C1 segment of cervical spinal cord (tissue), 14 donors: ENCODE data around the gene FLYWCH2.

Experiments used
- DNase-seq, 14 donors: peaks; one replicate each; lab custom pipeline; 2025; lab: John Stamatoyannopoulos, UW

FLYWCH2 gene

DNA sequence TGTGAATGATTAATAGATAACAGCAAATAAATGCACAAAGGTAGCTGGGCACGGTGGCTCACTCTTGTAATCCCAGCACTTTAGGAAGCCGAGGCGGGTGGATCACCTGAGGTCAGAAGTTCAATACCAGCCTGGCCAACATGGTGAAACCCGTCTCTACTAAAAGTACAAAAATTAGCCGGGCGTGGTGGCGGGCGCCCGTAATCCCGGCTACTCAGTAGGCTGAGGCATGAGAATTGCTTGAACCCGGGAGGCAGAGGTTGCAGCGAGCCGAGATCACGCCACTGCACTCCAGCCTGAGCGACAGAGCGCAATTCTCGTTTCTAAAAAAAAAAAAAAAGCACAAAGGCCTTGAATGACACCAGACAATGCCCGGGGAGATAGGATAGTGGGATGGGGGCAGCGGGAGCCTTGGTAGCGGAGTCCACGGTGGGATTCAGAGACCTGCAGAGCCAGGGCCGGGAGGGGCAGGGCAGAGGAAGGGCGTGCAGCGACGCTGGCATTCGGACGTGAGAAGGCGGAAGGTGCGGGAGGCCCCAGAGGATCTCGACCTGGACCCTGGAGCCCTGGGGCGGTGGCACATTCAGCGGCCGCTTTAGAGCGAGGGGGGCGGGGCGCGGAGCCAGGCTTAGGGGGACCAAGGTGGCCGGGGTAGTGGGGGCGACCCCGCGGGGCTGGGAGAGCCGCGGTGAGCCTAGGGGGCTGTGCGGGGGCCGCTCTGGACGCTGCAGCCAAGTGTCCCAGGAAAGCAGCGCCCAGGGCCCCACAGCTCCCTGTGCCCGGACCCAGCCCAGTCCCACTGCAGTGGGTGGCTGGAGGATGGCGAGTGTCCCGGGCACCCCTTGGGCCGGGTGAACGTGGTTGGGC, 999 bp upstream of the FLYWCH2 start:
- DNase-seq, result no peak

- peak in 6 of 14 donors; percentile 26 to 69 (median 38) for DNase-seq
These were observed 468 bp downstream of the FLYWCH2 start for GRCh38 chr16:2883458-2883908.

- DNase-seq, result no peak
These were observed 1.0 kb downstream of the FLYWCH2 start for GRCh38 chr16:2884041-2884451.

GRCh38 chr16:2894231-2894630, 11.2 kb downstream of the FLYWCH2 start:
- DNase-seq, result no peak

GRCh38 chr16:2895813-2896212, 12.8 kb downstream of the FLYWCH2 start:
- DNase-seq, result no peak

- DNase-seq, result no peak
These were observed 13.5 kb downstream of the FLYWCH2 start for GRCh38 chr16:2896480-2897010.

- no peak for DNase-seq
These were observed 14.1 kb downstream of the FLYWCH2 start for GRCh38 chr16:2897110-2897509.

DNA sequence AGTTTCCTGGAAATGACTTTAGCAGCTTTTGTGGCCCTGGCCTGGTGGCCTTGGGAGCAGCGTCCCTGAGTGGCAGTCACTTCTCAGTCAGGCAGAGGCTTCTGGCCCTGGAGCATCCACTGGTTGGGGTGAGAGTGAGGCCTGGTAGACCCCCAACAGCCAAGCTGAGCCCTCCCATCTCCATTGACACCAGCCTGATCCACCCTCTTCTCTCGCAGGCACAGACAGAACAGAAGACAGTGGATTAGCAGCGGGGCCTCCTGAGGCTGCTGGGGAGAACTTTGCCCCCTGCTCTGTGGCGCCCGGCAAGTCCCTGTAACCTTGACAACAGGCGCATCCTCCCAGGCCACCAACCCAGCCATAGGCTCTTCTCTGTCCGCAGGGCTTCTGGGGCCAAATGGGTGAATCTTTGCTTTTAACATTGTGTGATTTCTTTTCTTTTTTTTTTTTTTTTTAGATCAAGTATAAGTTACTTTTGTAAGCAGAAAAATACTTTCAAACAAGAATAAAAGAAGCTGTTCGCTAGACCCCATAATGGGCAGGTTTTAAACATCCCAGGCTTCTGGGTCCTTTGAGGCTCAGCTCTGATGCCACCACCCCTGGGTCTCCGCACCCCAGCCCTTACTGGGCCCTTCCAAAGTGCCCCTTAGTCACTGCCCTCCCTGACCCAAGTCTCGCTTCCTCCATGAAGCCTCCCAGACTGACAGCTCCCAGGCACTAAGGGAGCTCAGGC, 16.0 kb downstream of the FLYWCH2 start:
- DNase-seq, result no peak

DNA sequence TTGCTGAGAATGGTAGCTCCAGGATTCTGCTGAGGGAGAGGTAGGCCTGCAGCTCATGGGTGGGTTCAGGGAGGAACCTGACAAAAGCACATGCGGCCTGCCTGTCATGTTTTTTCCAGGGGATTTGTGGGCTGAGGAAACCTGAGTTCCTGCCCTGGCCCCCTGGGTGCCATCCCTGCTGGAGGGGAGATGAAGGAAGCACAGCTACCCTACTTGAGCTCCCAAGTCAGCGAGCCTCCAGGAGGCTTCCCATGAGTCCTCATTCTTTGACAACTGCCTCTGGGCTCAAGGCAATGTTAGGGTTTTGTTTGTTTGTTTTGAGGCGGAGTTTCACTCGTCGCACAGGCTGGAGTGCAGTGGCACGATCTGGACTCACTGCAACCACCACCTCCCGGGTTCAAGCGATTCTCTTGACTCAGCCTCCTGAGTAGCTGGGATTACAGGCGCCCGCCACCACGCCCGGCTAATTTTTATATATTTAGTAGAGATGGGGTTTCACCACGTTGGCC, 16.6 kb downstream of the FLYWCH2 start:
- DNase-seq, result no peak

DNA sequence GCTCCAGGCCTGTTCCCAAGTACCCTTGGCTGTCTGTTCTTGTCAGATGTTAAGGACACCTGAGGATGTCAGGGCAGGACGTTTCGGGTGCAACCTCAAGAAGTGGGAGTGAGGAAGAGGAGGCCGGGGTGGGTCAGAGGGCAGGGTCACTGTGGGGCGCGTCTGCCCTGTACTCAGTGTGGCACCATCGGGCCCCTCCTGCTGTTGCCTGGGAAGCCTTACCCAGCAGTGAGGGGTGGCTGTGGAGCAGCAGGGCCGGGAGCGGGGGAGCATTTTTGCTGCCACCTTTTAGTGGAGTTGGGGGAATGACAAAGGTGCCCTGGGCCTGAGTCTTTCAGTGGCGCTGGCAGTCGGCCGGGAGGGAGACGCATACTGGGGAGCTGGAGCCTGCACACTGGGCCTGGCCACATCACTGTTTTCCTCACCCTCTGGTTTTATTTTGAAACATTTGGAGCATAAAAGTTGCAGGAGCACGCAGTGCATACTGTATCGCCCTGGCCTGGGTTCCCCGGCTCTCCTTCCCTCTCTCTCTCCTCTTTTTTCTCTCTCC, 17.6 kb downstream of the FLYWCH2 start:
- DNase-seq, result no peak

DNA sequence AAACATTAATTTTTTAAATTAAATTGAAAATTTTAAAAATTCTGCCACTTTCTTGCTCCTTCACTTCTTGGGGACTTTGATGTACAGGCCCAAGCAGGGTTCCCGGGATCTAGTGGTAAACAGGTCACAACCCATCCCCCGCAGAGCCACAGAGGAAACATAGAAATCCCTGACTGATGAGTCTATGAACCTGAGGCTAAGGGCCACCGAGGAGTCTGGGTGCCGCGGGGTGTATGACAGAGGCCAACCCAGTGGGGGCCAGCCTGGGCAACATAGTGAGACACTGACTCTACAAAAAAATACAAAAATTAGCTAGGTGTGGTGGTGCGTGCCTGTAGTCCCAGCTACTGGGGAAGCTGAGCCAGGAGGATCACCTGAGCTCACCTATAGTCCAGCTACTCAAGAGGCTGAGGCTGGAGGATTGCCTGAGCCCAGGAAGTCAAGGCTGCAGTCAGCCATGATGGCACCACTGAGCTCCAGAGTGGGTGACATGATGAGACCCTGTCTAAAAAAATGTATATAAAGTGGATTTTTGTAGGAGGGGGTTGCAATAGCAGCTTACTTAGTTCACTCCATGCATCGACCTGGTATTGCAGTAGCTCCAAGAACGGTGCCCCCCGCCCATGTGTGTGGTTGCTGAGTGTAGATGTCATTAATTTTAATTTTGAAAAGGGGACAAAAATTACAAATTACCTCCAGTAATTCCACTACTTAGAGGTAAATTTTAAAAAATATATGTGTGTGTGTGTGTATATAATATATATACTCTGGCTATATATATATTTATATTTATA, 19.5 kb downstream of the FLYWCH2 start:
- no peak for DNase-seq

GRCh38 chr16:2904100-2904921, 21.3 kb downstream of the FLYWCH2 start:
- peak; percentile 39 to 88 (median 78) for DNase-seq

DNA sequence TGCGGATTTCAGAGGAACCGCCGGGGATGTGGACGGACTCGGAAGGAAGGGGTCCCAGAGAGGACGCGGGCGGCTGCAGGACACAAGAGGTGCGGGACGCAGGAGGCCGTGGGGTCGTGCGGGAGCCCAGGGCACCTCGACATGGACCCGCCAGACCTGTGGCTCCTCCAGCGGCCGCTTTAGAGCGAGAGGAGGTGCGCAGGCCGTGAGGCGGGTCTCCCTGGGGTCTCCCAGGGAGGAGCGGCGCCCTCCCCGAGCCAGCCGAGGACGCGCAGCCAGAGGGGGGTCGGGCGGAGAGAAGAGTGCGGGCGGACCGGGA, 21.9 kb downstream of the FLYWCH2 start:
- no peak for DNase-seq

- peak; percentile 90 to 100 (median 100) for DNase-seq
These were observed 22.4 kb downstream of the FLYWCH2 start for GRCh38 chr16:2905241-2905987.

DNA sequence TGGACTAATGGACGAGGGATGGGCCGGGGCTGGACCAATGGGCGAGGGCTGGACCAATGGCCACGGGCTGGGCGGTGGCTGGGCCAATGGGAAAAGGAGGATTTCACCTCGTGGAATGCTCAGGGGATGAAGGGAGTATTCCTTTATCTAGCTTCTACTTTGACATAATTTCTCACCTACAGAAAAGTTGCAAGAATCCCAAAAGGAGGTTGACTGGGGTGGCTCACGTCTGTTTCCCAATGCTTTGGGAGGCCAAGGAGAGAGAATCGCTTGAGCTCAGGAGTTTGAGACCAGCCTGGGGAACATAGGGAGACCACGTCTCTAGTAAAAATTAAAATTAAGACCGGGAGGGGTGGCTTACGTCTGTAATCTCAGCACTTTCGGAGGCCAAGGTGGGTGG, 23.0 kb downstream of the FLYWCH2 start:
- DNase-seq, result no peak

DNA sequence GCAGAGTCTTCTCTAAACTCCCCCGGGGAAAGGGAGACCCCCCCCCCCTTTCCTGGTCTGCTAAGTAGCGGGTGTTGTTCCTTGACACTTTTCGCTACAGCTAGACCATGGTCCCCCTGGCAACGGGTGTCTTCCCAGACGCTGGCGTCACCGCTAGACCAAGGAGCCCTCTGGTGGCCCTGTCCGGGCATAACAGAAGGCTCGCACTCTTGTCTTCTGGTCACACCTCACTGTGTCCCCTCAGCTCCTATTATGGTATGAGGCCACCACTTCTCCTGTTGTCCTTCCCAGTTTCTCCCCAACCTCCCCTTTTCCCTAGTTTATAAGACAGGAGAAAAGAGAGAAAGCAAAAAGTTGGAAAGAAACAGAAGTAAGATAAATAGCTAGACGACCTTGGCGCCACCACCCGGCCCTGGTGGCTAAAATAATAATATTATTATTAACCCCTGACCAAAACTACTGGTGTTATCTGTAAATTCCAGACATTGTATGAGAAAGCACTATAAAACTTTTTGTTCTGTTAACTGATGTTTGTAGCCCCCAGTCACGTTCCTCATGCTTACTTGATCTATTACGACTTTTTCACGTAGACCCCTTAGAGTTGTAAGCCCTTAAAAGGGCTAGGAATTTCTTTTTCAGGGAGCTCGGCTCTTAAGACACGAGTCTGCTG, 24.2 kb downstream of the FLYWCH2 start:
- peak in 8 of 14 donors; percentile 3 to 51 (median 14) for DNase-seq

- DNase-seq, result no peak
These were observed 27.5 kb downstream of the FLYWCH2 start for GRCh38 chr16:2910441-2910969.

DNA sequence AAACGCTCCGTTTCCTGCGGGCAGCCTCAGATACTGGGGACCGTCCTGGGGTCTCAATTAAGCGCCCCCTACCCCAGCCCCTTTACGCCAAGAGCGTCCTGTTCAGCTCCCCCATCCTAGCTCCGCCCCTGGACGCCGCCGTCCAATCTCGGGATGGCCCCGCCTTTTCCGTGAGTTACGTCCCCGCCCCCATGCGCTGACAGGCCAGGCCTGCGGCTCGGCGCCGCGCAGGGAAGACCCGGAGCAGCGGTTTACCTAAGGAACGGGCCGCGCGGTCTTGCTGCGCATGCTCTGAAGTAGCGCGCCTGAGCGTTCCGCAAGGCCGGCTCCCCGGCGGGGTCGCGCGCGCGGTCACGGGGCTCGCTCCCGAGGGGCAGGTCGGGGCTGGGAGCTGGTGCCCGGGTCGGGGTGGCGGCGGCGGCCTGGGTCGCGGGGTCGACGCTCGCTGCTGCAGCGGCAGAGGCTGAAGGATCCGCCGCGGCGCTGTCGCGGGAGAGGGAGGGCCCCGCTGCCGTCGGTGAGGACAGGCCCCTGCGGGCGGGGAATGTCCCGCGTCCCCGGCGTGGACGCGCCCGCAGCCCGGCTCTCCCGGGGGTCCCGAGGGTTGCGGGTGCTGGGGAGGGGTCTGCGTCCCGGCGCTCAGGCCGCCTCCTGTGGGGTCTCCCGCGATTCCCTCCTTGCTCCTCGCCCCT, 28.8 kb downstream of the FLYWCH2 start, which contains the start of gene FLYWCH1:
FLYWCH1 (plus strand) TSS at position 294 of the 692 bp plus-strand sequence. CDS start 17,755 bp downstream, outside the sequence.
- DNase-seq, result peak; percentile 85 to 97 (median 96)
